HG02623 (cell line): ENCODE data around the gene ITPR1.

ENCODE experiments used
- ATAC-seq: cut with Tn5 transposase; IDR thresholded peaks from one replicate; pipeline ENCODE4 v1.9.1; 2021; ENCODE audit warnings: moderate library complexity; ENCODE audit not compliant: unreplicated experiment

Gene ITPR1

DNA sequence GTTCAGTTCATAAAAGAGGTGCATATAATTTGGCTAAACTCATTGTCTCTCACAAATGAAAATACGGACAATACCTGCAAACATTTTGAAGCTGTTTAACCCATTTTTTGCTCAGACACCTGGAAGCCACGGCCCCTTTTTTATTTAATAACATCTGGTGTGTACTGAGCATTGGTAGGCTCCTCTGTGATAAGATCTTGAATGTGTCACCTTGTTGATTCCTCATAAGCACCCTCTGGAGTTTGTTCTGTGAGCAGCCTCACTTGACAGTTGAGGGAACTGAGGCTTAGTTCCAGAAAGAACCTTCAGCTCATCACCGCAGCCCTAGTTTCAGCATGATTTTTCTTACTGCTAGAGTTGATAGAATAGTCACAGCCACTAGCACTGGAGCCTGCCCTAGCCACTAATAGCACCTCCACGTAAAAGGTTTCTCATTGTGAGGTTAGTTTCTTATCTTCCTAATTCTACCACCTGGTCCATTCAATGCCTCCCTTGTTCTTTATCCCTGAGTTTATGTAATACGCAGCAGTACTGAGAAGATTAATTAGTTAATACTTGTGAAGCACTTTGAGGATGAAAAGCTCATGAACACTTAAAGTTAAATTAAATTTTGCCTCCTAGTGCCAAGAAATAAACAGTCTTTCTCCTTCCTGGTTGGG is 71.9 kb downstream of the ITPR1 start:
- ATAC-seq: no peak

DNA sequence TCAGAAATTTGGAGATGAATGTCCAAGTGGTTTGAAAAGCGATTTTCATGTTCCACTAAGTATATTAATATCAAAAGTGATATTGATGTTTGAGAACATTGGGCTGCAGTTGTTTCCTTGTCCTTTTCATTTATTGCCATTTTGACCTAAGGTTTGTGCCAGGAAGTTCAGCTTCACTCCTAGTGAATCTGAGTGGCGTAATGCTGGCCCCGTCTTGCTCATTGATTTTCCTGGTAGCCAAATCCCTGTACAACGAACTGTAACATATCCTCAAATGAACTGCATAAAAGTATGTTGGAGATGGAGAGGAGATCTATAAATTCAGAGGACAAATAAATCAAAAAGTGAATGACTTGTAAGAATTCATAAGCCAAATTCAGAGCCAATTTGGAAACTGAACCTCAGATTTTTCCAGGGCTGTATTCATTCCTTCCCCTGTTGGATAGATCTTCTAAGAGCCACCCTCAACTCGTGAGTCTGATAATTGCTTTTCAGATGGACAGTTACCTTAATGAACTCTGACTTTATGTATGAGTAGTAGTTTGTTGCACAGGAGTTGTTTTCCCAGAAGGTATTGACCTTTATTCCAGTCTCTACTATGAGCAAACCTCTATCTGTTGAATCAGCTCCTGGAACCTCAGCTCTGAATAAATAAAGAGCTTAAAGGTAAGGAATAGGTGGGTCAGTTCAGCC is 72.8 kb downstream of the ITPR1 start:
- no peak for ATAC-seq

DNA sequence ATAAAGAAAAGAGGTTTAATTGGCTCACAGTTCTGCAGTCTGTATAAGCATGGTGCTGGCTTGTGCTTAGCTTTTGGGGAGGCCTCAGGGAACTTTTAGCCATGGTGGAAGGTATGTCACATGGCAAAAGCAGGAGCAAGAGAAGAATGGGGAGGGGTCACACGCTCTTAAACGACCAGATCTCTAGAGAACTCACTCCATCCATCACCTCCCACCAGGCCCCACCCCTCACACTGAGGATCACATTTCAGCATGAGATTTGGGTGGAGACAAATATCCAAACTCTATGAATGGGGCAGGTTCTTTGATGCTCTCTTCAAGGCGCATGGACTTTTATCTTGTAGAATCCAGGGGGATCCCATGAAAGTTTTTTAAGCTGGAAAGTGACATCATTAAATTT is 75.7 kb downstream of the ITPR1 start:
- ATAC-seq: no peak

GRCh38 chr3:4570840-4571621 is 77.9 kb downstream of the ITPR1 start:
- ATAC-seq: no peak

DNA sequence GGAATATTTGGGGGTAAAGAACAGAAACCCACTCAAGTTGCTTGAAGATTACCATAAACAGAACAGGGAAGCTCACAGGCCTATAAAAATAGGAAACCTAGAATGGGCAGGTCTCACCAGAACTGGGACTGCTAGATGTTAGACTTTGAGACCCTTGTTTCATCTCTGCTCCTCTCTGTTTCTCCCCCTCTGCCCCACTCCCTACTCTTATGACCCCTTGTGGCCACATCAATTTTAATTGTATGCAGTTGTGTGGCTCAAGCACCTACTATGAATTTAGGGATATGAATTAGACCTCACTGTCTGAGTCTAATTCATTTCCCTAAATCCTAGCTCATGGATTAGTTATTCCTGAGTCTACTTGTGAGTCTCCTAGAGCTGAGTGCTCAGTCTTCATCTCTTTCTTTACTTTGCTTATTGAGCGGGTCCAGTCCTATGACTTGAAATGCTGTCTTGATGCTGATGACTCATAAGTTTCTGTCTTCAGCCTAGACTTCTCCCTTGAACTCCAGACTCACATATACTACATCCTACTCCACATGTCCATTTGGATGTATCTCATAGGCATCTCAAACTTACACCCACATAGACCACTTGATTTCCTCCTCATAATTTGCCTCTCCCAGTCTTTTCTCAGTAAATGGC is 78.7 kb downstream of the ITPR1 start:
- no peak for ATAC-seq

- no peak for ATAC-seq
Measured at GRCh38 chr3:4573153-4573552, 80.0 kb downstream of the ITPR1 start.

DNA sequence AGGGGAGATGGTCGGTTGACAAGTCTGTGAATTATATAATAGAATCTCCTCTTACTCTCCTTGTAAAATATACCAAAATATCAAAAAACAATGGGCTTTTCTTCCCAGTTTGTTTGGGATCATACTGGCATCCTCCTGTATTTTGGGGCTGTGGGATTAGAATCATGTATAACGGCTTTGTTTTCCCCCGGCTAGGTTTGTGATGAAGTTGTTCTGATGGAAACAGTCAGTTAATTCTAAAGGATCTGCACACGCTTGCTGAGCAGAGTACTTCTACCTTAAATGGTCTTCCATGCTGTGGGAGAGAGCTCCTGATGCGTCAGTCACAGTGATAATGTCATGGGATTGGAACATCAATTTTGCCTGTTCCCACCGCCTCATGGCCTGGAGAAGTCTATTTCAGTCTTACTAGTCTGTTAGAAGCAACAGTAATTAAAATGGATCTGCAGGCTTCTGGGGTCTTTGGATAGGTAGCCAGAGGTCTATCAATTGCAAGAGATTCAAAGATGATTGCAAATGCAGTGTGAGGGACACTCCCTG is 81.3 kb downstream of the ITPR1 start:
- ATAC-seq: no peak

- ATAC-seq: no peak
Measured at GRCh38 chr3:4575381-4575780, 82.2 kb downstream of the ITPR1 start.

- no peak for ATAC-seq
Measured at GRCh38 chr3:4577721-4578120, 84.6 kb downstream of the ITPR1 start.

GRCh38 chr3:4580346-4581123 is 87.4 kb downstream of the ITPR1 start:
- no peak for ATAC-seq

GRCh38 chr3:4581124-4581424 is 87.9 kb downstream of the ITPR1 start:
- no peak for ATAC-seq

- no peak for ATAC-seq
Measured at GRCh38 chr3:4581498-4581897, 88.3 kb downstream of the ITPR1 start.

GRCh38 chr3:4581920-4582611 is 88.9 kb downstream of the ITPR1 start:
- no peak for ATAC-seq

DNA sequence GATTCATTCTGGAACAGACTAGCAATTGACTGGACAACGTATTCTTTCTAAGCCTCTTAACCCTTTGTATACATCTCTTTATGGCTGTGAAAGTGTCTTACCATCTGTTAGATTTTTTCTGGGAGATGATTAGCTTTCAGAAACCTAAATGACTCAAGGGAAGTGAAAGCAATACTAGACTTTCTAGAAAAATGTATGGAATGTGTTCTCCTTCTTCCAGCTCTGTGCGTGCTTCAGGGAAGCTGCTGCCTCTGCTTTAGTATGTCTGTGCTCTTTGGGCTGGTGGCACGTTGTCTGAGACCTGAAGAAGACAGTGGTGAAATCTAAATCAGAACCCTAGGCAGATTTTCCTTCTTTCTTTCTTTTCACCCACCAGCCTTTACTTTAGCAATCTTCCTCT is 89.5 kb downstream of the ITPR1 start:
- no peak for ATAC-seq

GRCh38 chr3:4583416-4583815 is 90.3 kb downstream of the ITPR1 start:
- no peak for ATAC-seq

GRCh38 chr3:4584456-4585249 is 91.5 kb downstream of the ITPR1 start:
- ATAC-seq: peak; percentile 41

GRCh38 chr3:4586381-4586780 is 93.2 kb downstream of the ITPR1 start:
- ATAC-seq: no peak

- no peak for ATAC-seq
Measured at GRCh38 chr3:4587061-4587837, 94.1 kb downstream of the ITPR1 start.

GRCh38 chr3:4587838-4588105 is 94.6 kb downstream of the ITPR1 start:
- no peak for ATAC-seq
